DND-41 (cell line): ENCODE data around the gene SNAPC2.

Experiments
- CTCF ChIP-seq: IDR thresholded peaks from 2 replicates; pipeline ENCODE4 v1.5.1; 2012; ENCODE audit warnings: borderline replicate concordance, low read length, moderate library complexity, mild to moderate bottlenecking; ENCODE audit not compliant: poor library complexity, severe bottlenecking; ENCODE audit errors: extremely low read depth
- EZH2 ChIP-seq: IDR thresholded peaks from 3 replicates; pipeline ENCODE4 v1.6.1; 2012; ENCODE audit warnings: borderline replicate concordance, low read depth, mild to moderate bottlenecking, moderate library complexity, low read length, inconsistent platforms; ENCODE audit not compliant: severe bottlenecking

- TF ChIP-seq EZH2 (no peak), CTCF (no peak)
Measured at GRCh38 chr19:7947939-7948338, 27.8 kb downstream of the SNAPC2 start.
